Osteoblast (primary cell): Measurements from ENCODE around the gene MIA. TPM values are rescaled to one million over a fixed set of nuclear protein-coding genes. Genes with fewer than 3 reads are reported as not detected.

Experiments used
- DNase-seq: peaks from one replicate; pipeline ENCODE4 v3.0.0; 2011; ENCODE audit warnings: low spot score, mixed read lengths; ENCODE audit not compliant: insufficient read length; ENCODE audit errors: missing footprints
- H2AFZ ChIP-seq: 2 replicates; pipeline ENCODE4 v1.6.0; 2011; ENCODE audit warnings: mild to moderate bottlenecking, low read length
- H3K27ac ChIP-seq: 2 replicates; pipeline ENCODE4 v1.5.1; 2011; ENCODE audit warnings: mild to moderate bottlenecking, low read depth, low read length, moderate library complexity
- H3K27me3 ChIP-seq: 2 replicates; pipeline ENCODE4 v1.6.0; 2012; ENCODE audit warnings: mild to moderate bottlenecking, control low read depth, inconsistent platforms, low read length, moderate library complexity; ENCODE audit not compliant: insufficient read depth
- H3K36me3 ChIP-seq: 2 replicates; pipeline ENCODE4 v1.5.1; 2011; ENCODE audit warnings: mild to moderate bottlenecking, low read length, control low read depth, moderate library complexity; ENCODE audit not compliant: insufficient read depth
- H3K4me1 ChIP-seq: 2 replicates; pipeline ENCODE4 v1.5.1; 2011; ENCODE audit warnings: mild to moderate bottlenecking, low read length, control low read depth, moderate library complexity; ENCODE audit not compliant: insufficient read depth
- H3K4me2 ChIP-seq: 2 replicates; pipeline ENCODE4 v1.6.0; 2011; ENCODE audit warnings: mild to moderate bottlenecking, low read length; ENCODE audit not compliant: insufficient read depth
- H3K4me3 ChIP-seq: fragments of 200-600 bp; sonication (generic); 3 replicates; pipeline ENCODE4 v1.5.1; 2012; ENCODE audit warnings: mild to moderate bottlenecking, low read length, inconsistent platforms; ENCODE audit not compliant: insufficient read depth
- H3K79me2 ChIP-seq: 2 replicates; pipeline ENCODE4 v1.6.0; 2012; ENCODE audit warnings: mild to moderate bottlenecking, low read length, control low read depth, inconsistent platforms; ENCODE audit not compliant: insufficient read depth
- H3K9me3 ChIP-seq: 2 replicates; pipeline ENCODE4 v1.5.1; 2011; ENCODE audit warnings: low read depth, low read length, control low read depth
- H4K20me1 ChIP-seq: 2 replicates; pipeline ENCODE4 v1.6.0; 2012; ENCODE audit warnings: mild to moderate bottlenecking, low read length, control low read depth; ENCODE audit not compliant: insufficient read depth
- total RNA-seq: library from RNA; depleted of rRNA; stranded (reverse); fragments of >200 nt; gene quantifications from 2 replicates; pipeline ENCODE4 v1.2.3, GENCODE V29; 2012
- TF ChIP-seq, protein P1 (sequence below): IDR thresholded peaks from 2 replicates; pipeline ENCODE4 v1.5.1; 2011; ENCODE audit warnings: mild to moderate bottlenecking, low read depth, low read length, moderate library complexity; ENCODE audit errors: extremely low read depth

Gene MIA
- total RNA-seq, 1 donor = 0.72 TPM

DNA sequence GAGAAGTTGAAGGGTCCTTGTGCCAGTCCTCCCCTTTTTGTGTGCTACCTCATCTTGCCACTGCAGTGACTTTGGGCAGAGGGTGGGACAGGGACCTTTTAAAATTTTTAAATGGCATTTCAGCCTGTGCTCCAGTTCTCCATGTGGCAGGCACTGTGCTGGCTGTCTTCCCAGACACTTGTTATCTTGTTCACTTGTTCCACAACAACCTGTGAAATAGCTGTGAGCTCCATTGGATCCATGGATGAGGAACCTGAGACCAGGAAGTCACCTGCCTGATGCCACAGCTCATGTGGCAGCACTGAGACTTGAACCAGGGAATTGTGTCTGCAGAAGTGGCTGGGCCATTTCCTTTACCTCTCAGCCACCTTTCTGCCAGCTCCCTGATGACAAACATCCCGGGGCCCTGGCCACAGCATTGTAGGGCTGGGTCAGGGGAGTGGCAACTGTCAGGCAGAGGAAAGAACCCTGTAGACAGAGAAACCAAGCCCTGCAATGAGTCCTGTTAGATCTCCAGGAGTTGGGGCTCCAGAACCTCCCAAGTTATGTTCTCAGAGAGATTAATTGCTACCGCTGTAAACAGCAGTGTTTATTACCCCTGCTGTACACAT lies 30.0 kb downstream of the MIA start:
- H3K36me3 ChIP-seq = peaks cover 63% of the 10 kb centered on the region

DNA sequence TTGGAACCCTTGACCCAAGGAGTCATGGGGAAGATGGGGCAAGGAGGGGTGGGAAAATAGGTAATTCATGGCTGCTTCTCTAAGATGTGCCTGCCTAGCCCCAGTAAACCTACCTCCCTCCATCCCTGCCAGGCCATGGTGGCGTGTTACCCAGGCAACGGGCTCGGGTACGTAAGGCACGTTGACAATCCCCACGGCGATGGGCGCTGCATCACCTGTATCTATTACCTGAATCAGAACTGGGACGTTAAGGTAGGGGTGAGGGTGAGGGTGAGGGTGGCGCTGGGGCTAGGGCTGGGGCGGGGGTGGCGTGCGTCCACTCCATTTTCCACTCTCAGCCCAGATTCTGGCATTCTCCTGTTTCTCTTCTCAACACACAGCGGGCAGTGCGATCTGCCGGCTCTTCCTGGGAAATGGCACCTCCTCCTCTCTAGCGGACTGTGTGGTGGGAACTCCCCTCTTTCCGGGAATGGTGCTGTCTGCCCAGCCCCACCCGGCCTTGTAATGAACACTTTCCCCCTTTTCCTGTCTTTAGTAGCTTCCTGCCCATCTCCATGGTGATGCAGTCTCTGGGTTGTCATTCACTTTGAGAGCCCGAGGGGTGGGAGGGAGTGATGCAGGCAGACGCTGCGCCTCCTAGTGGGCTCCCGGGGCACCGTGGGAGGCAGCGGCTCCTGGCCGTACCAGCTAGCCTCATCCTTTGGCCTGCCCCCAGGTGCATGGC lies 31.3 kb downstream of the MIA start:
- peaks cover 51% of the 10 kb centered on the region for H3K36me3 ChIP-seq
- TF ChIP-seq, protein P1, sequence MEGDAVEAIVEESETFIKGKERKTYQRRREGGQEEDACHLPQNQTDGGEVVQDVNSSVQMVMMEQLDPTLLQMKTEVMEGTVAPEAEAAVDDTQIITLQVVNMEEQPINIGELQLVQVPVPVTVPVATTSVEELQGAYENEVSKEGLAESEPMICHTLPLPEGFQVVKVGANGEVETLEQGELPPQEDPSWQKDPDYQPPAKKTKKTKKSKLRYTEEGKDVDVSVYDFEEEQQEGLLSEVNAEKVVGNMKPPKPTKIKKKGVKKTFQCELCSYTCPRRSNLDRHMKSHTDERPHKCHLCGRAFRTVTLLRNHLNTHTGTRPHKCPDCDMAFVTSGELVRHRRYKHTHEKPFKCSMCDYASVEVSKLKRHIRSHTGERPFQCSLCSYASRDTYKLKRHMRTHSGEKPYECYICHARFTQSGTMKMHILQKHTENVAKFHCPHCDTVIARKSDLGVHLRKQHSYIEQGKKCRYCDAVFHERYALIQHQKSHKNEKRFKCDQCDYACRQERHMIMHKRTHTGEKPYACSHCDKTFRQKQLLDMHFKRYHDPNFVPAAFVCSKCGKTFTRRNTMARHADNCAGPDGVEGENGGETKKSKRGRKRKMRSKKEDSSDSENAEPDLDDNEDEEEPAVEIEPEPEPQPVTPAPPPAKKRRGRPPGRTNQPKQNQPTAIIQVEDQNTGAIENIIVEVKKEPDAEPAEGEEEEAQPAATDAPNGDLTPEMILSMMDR = peak; percentile 94
- H3K9me3 ChIP-seq = no peaks in the 10 kb centered on the region
- H3K4me2 ChIP-seq = peak overlapping the region; percentile 75
- H3K4me1 ChIP-seq = peaks cover 32% of the 10 kb centered on the region
- H2AFZ ChIP-seq = peak overlapping the region; percentile 21
- H3K4me3 ChIP-seq = peak overlapping the region; percentile 36
- peak; percentile 100 for DNase-seq
- peaks cover 78% of the 10 kb centered on the region for H3K79me2 ChIP-seq
- H3K27ac ChIP-seq = peak overlapping the region; percentile 69
- peaks cover 84% of the 10 kb centered on the region for H4K20me1 ChIP-seq
- no peaks in the 10 kb centered on the region for H3K27me3 ChIP-seq

More for the DNA sequence above, 30.0 kb downstream of the MIA start:
- no peaks in the 10 kb centered on the region for H3K9me3 ChIP-seq
- H3K27ac ChIP-seq = peak overlapping the region; percentile 69
- no peak overlapping the region for H3K4me2 ChIP-seq
- TF ChIP-seq, protein P1 = no peak
- no peak overlapping the region for H2AFZ ChIP-seq
- DNase-seq = peak; percentile 36
- H3K4me1 ChIP-seq = peaks cover 44% of the 10 kb centered on the region
- no peak overlapping the region for H3K4me3 ChIP-seq
- H4K20me1 ChIP-seq = peaks cover 95% of the 10 kb centered on the region
- H3K79me2 ChIP-seq = peaks cover 90% of the 10 kb centered on the region
- no peaks in the 10 kb centered on the region for H3K27me3 ChIP-seq

DNA sequence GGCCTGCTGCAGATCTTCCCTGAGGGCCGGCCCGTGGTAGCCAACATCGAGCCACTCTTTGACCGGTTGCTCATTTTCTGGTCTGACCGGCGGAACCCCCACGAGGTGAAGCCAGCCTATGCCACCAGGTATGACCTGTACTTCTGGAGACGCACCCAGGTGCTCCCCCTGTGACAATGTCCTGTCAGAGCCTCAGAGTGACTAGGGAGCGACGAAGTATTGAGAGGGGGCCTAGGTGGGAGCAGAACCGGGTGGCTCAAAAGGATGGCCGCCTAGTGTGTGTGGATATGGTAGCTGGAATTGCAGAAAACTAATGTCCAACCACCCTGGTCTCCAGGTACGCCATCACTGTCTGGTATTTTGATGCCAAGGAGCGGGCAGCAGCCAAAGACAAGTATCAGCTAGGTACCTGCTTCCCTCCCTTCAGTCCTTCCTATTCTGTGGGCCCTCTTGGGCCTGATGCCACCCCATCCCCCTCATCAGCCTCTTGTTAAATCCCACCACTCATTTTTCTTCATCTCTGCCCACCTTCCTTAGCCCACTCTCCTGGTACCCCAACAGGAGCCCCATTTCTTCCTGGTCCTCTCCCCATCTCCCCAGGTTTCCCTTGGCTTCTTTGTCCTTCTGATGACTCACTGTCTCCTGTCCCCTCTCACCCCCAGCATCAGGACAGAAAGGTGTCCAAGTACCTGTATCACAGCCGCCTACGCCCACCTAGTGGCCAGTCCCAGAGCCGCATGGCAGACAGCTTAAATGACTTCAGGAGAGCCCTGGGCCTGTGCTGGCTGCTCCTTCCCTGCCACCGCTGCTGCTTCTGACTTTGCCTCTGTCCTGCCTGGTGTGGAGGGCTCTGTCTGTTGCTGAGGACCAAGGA lies 32.1 kb downstream of the MIA start:
- peak overlapping the region; percentile 56 for H3K27ac ChIP-seq
- peaks cover 24% of the 10 kb centered on the region for H3K4me1 ChIP-seq
- H3K4me2 ChIP-seq = peak overlapping the region; percentile 75

More for the DNA sequence above, 32.1 kb downstream of the MIA start:
- H3K9me3 ChIP-seq = no peaks in the 10 kb centered on the region
- peaks cover 70% of the 10 kb centered on the region for H3K79me2 ChIP-seq
- no peak overlapping the region for H3K4me3 ChIP-seq
- peak; percentile 75 for DNase-seq
- H3K36me3 ChIP-seq = peaks cover 43% of the 10 kb centered on the region
- TF ChIP-seq, protein P1 = no peak
- peaks cover 3% of the 10 kb centered on the region for H3K27me3 ChIP-seq
- H4K20me1 ChIP-seq = peaks cover 76% of the 10 kb centered on the region
- H2AFZ ChIP-seq = no peak overlapping the region
